HepG2 (cell line): ENCODE data around the gene WDR91. TPM values are rescaled to one million over a fixed set of nuclear protein-coding genes. Genes with fewer than 3 reads are reported as not detected.

Source experiments
- BHLHE40 ChIP-seq: IDR thresholded peaks from 2 replicates; pipeline ENCODE4 v1.6.1; 2011; ENCODE audit warnings: low read length, improper control_type of control experiment
- FOXK1 ChIP-seq: sonication (generic); formaldehyde crosslinking; IDR thresholded peaks from 2 replicates; pipeline ENCODE4 v1.4.0; 2020; ENCODE audit warnings: low read depth, missing genetic modification reagents, borderline replicate concordance
- GTF2F1 ChIP-seq: fragments of 150-350 bp; IDR thresholded peaks from 2 replicates; pipeline ENCODE4 v1.6.1; 2014; ENCODE audit warnings: low read length
- KLF11 ChIP-seq: IDR thresholded peaks from 2 replicates; pipeline ENCODE4 v1.6.1; 2016; ENCODE audit warnings: missing compliant biosample characterization
- NFATC3 ChIP-seq: sonication (generic); formaldehyde crosslinking; IDR thresholded peaks from 2 replicates; pipeline ENCODE4 v1.5.1; 2020; ENCODE audit warnings: mild to moderate bottlenecking, missing genetic modification reagents
- RFXANK ChIP-seq: IDR thresholded peaks from 2 replicates; pipeline ENCODE4 v1.6.1; 2016
- SMYD3 ChIP-seq: sonication (generic); formaldehyde crosslinking; IDR thresholded peaks from 2 replicates; pipeline ENCODE4 v1.8.1; 2023; ENCODE audit warnings: mild to moderate bottlenecking, missing genetic modification reagents
- SOX5 ChIP-seq: IDR thresholded peaks from 2 replicates; pipeline ENCODE4 v1.6.1; 2016; ENCODE audit warnings: borderline replicate concordance
- THYN1 ChIP-seq: sonication (generic); formaldehyde crosslinking; IDR thresholded peaks from 2 replicates; pipeline ENCODE4 v1.8.1; 2023; ENCODE audit warnings: low read depth, mild to moderate bottlenecking, moderate library complexity, missing genetic modification reagents, borderline replicate concordance
- U2AF1 ChIP-seq: fragments of 200-400 bp; formaldehyde crosslinking; optimal IDR thresholded peaks from 2 replicates; pipeline ENCODE3; 2017; ENCODE audit warnings: mild to moderate bottlenecking, low read depth, low read length
- ZBTB49 ChIP-seq: sonication (generic); formaldehyde crosslinking; IDR thresholded peaks from 2 replicates; pipeline ENCODE4 v1.4.0; 2020; ENCODE audit warnings: missing genetic modification reagents, borderline replicate concordance
- ZHX1 ChIP-seq: sonication (generic); formaldehyde crosslinking; IDR thresholded peaks from 2 replicates; pipeline ENCODE4 v1.8.1; 2022; ENCODE audit warnings: low read depth, mild to moderate bottlenecking, missing genetic modification reagents
- ZNF10 ChIP-seq: sonication (generic); formaldehyde crosslinking; IDR thresholded peaks from 2 replicates; pipeline ENCODE4 v1.4.0; 2020; ENCODE audit warnings: mild to moderate bottlenecking, low read depth, missing genetic modification reagents, borderline replicate concordance
- polyA plus RNA-seq, 8 experiments: library from polyadenylated mRNA; depleted of rRNA in 3 of 8; stranded (reverse) in 7 of 8; unstranded in 1 of 8; fragments of >200 nt; fragmentation: Illumina TruSeq in 4 of 8; extraction: Trizol in 4 of 8; gene quantifications; 2 replicates each; pipeline versions ENCODE4 v1.2.1 to v1.2.3, GENCODE V29; 2011 to 2016; ENCODE audit warnings: low read depth in 4 of 8, missing spikeins in 1 of 8, mixed read lengths in 1 of 8; ENCODE audit not compliant: insufficient read depth in 1 of 8
- total RNA-seq, 5 experiments: library from RNA; depleted of rRNA; stranded (reverse); fragments of >200 nt; fragmentation: Illumina TruSeq; extraction: Trizol; gene quantifications; 2 replicates each; pipeline ENCODE4 v1.2.3, GENCODE V29; 2016; ENCODE audit warnings: low read depth in 1 of 5
- TF ChIP-seq, protein P1 (sequence below): sonication (generic); formaldehyde crosslinking; IDR thresholded peaks from 2 replicates; pipeline ENCODE4 v1.4.0; 2020; ENCODE audit warnings: missing genetic modification reagents
- TF ChIP-seq, protein P2 (sequence below): sonication (generic); formaldehyde crosslinking; IDR thresholded peaks from 2 replicates; pipeline ENCODE4 v1.5.1; 2020; ENCODE audit warnings: mild to moderate bottlenecking, missing genetic modification reagents, borderline replicate concordance
- TF ChIP-seq, protein P3 (sequence below), 2 experiments: sonication (generic) in 1 of 2; formaldehyde crosslinking in 1 of 2; IDR thresholded peaks; 2 replicates each; pipeline versions ENCODE4 v1.4.0 to v1.6.1; 2018 to 2020; ENCODE audit warnings: missing genetic modification reagents in 2 of 2, borderline replicate concordance in 1 of 2, low read depth in 1 of 2, mild to moderate bottlenecking in 1 of 2, missing biosample characterization in 1 of 2
- TF ChIP-seq, protein P4 (sequence below): sonication (generic); formaldehyde crosslinking; IDR thresholded peaks from 2 replicates; pipeline ENCODE4 v1.4.0; 2020; ENCODE audit warnings: mild to moderate bottlenecking, missing genetic modification reagents

WDR91 gene
- total and polyA plus RNA-seq, 2 of the 13 experiments (the other 11 are each of a cell fraction or from before 2014, with no cell fraction given) = 11.6 to 12.1 TPM

DNA sequence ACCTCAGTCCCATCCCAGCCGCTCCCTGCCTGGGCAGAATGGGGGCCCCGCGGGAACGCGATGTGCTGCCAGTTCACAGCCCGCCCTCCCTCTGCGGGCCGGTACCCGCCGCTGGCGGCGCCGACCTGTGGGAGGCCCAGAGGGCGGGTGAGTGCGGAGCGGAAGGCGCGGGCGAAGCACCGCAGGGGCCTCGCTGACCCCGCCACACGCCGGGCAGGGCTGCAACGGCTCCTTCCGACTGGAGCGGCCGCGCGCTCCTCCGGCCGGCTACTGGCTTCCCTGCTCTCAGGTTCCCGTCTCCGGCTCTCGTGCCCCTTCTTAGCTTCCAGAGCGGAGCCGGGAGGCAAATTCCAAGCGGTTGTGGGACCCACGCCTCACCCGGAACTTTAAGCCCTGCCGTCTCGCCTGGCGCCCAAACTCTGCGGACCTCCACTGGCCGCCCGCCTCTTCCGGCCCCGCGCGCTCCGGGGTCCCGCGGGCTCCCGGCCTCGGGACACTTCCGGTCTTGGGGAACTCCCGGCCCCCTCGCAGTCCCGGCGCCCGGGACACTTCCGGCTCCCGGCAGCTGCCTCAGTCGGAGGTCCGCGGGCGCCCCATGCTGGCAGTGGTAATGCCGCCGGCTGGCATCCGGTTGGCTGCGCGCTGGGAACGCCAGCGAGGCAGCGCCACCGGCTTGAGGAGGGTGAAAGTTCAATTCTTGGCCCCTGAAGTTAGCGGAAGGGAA is 40.9 kb downstream of the WDR91 start, which contains the start of gene CYREN (continued):
- TF ChIP-seq, protein P1, sequence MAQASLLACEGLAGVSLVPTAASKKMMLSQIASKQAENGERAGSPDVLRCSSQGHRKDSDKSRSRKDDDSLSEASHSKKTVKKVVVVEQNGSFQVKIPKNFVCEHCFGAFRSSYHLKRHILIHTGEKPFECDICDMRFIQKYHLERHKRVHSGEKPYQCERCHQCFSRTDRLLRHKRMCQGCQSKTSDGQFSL (CRISPR knock-in tag) = no peak
- TF ChIP-seq RFXANK (no peak), ZHX1 (CRISPR knock-in tag) (no peak; the same call in 1 of the 2 replicates), U2AF1 (no peak), NFATC3 (CRISPR knock-in tag) (peak; percentile 67; the same call in 1 of the 2 replicates), GTF2F1 (no peak), BHLHE40 (no peak), SMYD3 (CRISPR knock-in tag) (0 out of 2 replicates have a peak, but pooled peaks have one; percentile 25), FOXK1 (CRISPR knock-in tag) (peak; percentile 68; the same call in 1 of the 2 replicates), ZNF10 (no peak), ZBTB49 (CRISPR knock-in tag) (no peak), SOX5 (CRISPR knock-in tag) (peak; percentile 52; the same call in 1 of the 2 replicates), KLF11 (CRISPR knock-in tag) (no peak), THYN1 (CRISPR knock-in tag) (no peak)
- TF ChIP-seq, protein P2, sequence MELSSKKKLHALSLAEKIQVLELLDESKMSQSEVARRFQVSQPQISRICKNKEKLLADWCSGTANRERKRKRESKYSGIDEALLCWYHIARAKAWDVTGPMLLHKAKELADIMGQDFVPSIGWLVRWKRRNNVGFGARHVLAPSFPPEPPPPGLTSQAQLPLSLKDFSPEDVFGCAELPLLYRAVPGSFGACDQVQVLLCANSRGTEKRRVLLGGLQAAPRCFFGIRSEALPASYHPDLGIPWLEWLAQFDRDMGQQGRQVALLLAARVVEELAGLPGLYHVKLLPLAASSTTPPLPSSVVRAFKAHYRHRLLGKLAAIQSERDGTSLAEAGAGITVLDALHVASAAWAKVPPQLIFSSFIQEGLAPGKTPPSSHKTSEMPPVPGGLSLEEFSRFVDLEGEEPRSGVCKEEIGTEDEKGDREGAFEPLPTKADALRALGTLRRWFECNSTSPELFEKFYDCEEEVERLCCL (CRISPR knock-in tag) = no peak
- TF ChIP-seq, protein P3, sequence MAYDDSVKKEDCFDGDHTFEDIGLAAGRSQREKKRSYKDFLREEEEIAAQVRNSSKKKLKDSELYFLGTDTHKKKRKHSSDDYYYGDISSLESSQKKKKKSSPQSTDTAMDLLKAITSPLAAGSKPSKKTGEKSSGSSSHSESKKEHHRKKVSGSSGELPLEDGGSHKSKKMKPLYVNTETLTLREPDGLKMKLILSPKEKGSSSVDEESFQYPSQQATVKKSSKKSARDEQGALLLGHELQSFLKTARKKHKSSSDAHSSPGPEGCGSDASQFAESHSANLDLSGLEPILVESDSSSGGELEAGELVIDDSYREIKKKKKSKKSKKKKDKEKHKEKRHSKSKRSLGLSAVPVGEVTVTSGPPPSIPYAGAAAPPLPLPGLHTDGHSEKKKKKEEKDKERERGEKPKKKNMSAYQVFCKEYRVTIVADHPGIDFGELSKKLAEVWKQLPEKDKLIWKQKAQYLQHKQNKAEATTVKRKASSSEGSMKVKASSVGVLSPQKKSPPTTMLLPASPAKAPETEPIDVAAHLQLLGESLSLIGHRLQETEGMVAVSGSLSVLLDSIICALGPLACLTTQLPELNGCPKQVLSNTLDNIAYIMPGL (CRISPR knock-in tag; IDR thresholded peaks at IDR 0.05; ENCODE audit: borderline replicate concordance in 1 of 2, low read depth in 1 of 2) = peak; percentile 93 to 96; a peak in 3 of 4 replicates
- TF ChIP-seq, protein P4, sequence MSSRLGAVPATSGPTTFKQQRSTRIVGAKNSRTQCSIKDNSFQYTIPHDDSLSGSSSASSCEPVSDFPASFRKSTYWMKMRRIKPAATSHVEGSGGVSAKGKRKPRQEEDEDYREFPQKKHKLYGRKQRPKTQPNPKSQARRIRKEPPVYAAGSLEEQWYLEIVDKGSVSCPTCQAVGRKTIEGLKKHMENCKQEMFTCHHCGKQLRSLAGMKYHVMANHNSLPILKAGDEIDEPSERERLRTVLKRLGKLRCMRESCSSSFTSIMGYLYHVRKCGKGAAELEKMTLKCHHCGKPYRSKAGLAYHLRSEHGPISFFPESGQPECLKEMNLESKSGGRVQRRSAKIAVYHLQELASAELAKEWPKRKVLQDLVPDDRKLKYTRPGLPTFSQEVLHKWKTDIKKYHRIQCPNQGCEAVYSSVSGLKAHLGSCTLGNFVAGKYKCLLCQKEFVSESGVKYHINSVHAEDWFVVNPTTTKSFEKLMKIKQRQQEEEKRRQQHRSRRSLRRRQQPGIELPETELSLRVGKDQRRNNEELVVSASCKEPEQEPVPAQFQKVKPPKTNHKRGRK (CRISPR knock-in tag) = no peak
